H1 (cell line): Measurements from ENCODE around the gene TOP2A. TPM values are rescaled to one million over a fixed set of nuclear protein-coding genes. Genes with fewer than 3 reads are reported as not detected.

Experiments
- JUN ChIP-seq: IDR thresholded peaks from 2 replicates; pipeline ENCODE4 v1.6.1; 2011; ENCODE audit warnings: low read depth, mild to moderate bottlenecking, improper control_type of control experiment, low read length
- RNF2 ChIP-seq: fragments of 200-900, 300-1000 bp; sonication (generic); IDR thresholded peaks from 2 replicates; pipeline ENCODE4 v1.7.1; 2016; ENCODE audit warnings: borderline replicate concordance, low read depth, mild to moderate bottlenecking, antibody characterized with exemption, low read length; ENCODE audit not compliant: poor library complexity, severe bottlenecking; ENCODE audit errors: missing control alignments
- polyA plus RNA-seq, 7 experiments: library from polyadenylated mRNA; depleted of rRNA in 3 of 7; stranded (reverse) in 5 of 7; unstranded in 2 of 7; fragments of >200 nt in 5 of 7; fragments of 200-250 nt in 2 of 7; gene quantifications; 1 replicate in 5 of 7; 2 replicates in 1 of 7; 4 replicates in 1 of 7; pipeline versions ENCODE4 v1.2.1 to v1.2.3, GENCODE V29; 2011 to 2013; ENCODE audit warnings: missing spikeins in 2 of 7, mixed read lengths in 2 of 7
- total RNA-seq: library from RNA; stranded (reverse); fragmentation: NEBNext Ultra II Directional; extraction: Animal tissue kit (Norgen Biotek cat#: 25700); gene quantifications from 2 replicates; pipeline ENCODE4 v1.2.1, GENCODE V29; 2021

Gene TOP2A
- total and polyA plus RNA-seq, 2 of the 8 experiments (the other 6 are each of a cell fraction or from before 2014, with no cell fraction given) = 83.1 to 291 TPM

- TF ChIP-seq RNF2 (no peak), JUN (no peak)
Measured at GRCh38 chr17:40360091-40360490, 57.6 kb downstream of the TOP2A start (continued).
